GM19372 (cell line): ENCODE data around the gene CAV3.
"Not testable (repeated sequence)": the region's sequence is repeated elsewhere in the genome, so short reads cannot be mapped to it uniquely, and the experiment has no call there.

Source experiments
- ATAC-seq: cut with Tn5 transposase; IDR thresholded peaks from one replicate; pipeline ENCODE4 v1.9.1; 2021; ENCODE audit warnings: mild to moderate bottlenecking, low read depth, moderate library complexity; ENCODE audit not compliant: unreplicated experiment

Gene CAV3

DNA sequence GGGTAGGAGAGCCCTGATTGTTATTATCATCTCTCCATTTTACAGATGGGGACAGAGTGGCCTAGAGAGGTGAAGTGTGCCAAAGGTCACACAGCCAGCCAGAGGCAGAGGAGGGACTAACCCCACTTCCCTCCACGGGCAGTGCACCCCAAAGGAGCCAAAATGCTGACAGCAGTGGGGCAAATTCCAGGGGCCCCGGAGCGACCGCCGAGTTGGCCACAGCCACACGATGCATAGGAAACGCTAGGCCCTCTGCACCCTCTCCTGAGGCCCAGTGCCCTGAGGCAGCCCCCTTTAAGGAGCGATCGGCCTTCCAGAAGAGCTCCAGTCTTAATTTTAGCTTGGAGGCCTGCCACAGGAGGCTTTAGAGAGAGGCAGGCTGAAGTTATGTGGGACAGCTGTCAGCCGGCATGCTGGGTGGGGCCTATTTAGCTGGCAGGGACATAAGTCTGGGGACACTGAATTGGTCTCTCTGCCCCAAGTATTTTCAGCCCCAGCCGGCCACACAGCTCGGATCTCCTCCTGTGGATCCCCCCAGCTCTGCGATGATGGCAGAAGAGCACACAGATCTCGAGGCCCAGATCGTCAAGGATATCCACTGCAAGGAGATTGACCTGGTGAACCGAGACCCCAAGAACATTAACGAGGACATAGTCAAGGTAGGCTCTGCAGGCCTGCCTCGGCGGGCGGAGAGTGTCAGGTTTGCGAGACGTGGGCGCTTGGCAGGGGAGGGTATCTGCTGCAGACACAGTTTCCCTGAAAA lies at the start of gene CAV3:
CAV3 (plus strand) TSS at position 471 of the 763 bp plus-strand sequence; CDS start at position 546, 75 bp downstream.
- no peak for ATAC-seq

DNA sequence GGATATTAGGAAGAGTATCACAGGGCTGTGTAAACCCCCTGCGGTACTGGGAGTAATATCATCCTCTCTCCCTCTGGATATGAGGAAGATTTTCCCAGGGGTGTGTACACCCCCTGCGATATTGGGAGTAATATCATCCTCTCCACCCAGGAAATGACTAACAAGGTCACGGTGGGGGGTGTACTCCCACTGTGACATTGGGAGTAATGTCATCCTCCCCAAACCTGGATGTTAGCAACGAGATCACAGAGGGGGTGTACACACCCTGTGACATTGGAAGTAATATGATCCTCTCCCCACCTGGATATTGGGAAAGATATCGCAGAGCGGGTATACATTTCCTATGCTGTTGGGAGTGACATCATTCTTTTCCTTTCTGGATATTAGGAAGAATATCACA lies 48.6 kb upstream of the CAV3 start:
- ATAC-seq = not testable (repeated sequence)

DNA sequence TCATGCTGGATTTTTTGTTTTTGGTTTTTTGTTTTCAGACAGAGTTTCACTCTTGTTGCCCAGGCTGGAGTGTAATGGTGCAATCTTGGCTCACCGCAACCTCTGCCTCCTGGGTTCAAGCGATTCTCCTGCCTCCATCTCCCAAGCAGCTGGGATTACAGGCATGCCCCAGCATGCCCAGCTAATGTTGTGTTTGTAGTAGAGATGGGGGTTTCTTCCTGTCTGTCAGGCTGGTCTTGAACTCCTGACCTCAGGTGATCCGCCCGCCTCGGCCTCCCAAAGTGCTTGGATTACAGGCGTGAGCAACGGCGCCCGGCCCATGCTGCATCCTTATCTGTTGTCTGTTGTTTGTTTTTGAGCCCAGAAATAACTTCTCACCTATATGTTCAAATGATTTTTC lies 42.3 kb upstream of the CAV3 start:
- not testable (repeated sequence) for ATAC-seq

DNA sequence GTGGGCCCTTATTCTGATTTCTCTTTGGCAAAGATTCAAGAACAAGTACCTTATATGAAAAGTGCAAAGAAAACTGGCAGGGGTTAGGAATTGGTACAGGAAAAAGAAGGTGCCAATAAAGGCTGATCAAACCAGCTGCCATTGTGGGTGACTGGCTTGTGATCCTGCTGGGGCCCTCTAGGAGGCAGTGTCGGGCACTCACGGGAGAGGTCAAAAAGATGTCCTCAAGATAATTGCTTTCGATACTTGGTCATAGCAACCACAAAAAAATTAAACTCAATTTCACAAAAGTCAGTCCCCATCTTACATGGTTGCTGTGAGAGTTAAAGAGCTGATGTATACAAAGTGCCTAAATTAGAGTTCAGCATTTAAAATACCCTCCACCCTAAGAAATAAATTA lies 31.0 kb upstream of the CAV3 start:
- no peak for ATAC-seq

DNA sequence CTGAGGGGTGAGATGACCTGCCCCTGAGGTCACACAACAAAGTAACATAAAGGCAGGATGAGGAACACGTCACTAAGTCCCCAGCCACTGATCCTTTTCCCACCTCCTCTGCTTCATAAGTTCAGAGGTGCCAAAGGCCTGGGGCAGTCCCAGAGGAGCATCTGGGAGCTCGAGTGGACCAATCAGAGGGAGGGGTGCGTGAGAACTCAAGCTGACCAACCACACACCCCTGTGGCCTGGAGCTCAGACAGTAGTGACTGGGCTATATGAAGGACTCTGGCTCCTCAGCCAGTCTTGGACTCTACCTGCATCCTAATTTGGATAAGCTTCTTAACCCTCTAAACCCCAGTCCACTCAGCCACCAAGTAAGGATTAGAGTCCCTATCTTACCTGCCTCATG lies 28.0 kb upstream of the CAV3 start:
- no peak for ATAC-seq

DNA sequence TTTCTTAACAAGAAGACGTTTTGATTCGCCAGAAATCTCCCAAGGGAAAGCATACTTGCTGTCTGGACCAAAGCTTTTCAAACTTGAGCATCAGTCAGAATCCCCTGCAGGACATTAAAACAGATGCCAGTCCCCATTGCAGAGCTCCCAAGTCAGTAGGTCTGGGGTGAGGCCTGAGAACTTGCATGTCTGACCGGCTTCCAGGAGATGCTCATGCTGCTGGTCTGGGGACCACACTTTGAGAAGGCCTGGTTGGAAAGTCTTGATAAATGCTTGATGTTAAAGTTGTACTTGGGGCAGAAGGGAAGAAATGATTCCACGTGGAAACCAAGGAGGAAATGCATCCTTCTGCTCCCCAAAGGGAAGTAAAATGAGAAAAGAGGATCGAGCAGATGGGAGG lies 24.3 kb upstream of the CAV3 start:
- no peak for ATAC-seq

DNA sequence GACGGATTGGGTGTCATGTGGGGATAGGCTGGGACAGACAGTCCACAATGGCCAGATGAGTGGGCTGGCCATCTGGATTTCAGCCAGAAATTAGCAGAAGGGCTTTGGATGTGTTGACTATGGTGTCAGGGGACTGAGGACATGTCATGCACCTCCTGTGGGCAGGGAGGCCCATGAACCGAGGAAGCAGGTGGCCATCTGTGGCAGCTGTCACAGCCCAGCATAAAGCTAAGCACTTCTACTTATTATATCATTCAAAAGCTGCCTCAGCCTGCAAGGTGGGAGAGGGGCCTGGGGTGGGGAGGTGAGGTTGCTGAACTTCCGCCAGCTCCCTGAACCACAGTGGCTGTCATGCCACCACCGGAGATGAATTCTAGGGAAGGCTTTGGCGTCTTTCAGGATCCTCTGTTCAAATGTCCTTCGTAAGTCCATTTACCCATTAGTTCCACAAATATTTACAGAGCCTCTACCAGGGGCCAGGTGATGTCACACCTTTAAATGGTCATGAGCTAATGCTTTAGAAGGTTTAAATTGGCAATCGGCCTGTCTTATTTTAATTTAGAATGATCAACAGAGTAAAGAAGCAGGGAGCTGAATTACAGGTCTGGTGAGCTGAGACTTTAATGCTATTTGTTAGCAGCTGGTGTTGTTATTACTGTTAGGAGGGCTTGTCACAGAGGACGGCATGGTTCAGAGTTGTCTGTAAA lies 23.6 kb upstream of the CAV3 start:
- no peak for ATAC-seq

DNA sequence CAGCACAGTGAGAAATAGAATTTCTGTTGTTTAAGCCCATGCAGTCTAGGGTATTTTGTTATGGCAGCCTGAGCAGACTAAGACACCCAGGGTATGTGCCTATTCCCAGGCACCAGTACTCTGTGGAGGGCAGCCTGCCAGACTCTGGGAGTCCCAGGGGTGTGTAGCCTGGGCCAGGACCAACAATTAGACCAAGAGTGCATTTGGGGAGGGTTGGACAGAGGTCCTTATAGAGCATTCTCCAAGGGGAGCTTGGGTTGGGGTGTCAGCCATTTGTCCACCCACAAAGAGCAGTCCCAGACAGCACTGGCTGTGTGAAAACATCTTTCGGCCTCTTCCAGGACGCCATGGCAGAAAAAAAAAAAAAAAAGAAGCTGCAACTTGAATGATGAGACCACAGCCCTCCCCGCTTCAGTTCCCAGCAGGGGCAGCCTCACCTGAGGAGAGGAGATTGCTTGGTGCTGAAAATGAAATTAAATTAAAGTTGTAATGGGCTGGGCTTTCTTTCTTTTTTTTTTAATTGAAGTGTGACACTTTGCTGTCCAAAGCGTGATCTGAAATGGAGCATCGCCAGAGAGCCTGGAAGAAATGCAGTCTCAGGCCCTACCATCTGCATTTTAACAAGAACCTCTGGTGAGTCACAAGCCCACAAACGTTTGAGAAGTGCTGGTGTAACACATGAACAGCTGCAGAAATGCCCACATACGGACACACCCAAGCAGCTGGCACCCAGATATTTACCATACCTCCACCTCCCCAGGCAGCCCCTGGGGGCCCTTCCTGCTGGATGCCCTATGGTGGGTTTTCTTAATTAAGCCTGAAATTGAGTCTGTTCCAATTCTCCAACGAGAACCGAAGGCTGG lies 21.3 kb upstream of the CAV3 start:
- ATAC-seq = no peak

DNA sequence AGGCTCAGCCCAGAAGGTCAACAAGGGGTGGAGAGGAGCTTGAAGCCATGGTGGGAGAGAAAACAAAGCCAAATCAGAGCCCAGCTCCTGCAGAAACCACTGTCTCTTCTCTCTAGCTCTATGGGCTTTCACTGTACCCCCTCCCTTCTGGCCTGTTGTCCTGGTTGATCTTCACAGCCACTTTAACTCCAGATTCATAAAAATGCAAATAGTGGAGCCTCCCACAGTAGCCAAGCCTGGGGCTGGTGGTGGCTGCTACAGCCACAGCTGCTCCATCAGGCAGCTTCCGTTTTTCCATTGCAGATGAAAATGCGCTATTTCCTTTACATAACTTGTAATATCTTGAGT lies 20.7 kb upstream of the CAV3 start:
- ATAC-seq = no peak

DNA sequence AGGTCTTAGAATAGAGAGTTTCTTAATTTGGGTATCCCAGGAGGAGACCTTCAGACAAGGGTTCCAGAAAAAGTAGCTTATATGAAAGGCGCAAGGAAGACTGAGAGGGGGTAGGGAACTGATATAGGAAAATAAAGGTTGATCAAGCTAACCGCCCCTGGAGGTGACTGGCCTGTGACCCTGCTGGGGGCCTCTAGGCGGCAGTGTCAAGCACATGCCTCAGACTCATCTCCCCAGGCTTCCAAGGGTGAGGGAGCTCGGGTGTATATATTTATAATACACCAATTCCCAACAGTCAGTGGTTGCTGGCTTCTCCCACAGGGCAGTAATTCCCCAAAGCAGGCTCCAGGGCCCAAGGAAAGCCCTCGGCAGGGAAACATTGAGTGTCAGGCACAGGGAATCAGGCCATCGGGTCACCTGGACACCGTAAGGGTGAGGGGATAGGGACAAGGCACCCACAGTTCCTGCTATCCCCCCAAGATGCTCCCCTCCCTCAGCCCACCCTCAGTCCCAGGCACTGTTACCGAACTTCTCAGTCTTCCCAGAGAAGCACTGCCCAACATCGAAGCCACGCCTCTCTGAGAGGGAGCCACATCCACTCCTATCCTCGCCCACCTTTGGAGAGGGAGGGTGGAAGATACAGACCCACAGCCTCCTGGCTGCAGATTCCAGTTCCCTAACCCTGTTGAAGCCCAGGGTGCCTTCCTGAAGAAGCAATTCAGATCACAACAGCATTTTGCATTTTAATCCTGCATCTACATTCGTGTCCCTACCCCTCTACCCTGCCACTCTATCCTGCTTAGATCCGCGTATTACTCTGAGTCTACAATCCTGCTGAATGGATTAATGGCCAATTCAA lies 19.5 kb upstream of the CAV3 start:
- ATAC-seq = no peak

DNA sequence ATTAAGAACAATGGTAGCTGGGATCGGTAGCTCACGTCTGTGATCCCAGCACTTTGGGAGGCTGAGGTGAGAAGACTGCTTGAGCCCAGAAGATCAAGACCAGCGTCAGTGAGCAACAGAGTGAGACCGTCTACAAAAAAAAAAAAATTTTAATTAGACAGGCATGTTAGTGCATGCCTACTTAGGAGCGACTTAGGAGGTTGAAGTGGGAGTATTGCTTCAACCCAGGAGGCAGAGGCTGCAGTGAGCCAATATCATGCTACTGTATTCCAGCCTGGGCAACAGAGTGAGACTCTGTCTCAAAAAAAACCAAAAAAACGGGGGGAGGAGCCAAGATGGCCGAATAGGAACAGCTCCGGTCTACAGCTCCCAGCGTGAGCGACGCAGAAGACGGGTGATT lies 17.8 kb upstream of the CAV3 start:
- not testable (repeated sequence) for ATAC-seq

DNA sequence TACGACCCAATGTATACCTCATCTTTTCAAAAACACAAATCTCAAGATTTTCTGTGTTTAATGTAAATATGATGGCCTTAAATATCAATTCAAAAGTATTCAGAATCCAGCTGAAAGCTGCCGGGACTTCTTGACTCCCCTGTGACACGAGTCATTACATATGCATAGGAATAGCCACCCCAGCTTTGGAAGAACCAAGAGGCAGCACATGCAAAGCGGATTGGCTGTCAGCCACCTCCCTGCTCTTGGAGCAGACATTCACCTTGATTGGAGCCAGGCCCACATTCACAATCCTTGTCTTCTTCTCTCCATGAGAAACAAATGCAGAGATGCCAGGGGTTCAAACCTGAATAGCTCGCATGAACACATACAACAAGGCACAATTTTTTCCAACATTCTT lies 10.8 kb upstream of the CAV3 start:
- no peak for ATAC-seq

DNA sequence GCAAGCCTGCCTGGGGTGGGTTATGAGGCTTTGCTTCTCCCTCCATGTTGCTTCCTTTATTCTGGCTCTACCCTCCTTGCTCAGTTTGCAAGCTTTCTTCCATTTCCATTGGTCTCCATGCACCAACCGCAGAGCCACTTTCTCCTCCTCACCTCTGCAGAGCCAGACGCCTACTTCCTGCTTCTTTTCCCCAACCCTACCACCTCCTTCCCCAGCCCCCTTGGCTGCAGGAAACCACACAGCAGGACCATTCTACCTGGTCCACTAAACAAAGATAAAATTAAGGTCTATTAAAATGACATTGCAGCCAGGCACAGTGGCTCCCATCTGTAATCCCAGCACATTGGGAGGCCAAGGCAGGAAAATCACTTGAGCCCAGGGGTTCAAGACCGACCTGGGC lies 10.0 kb upstream of the CAV3 start:
- no peak for ATAC-seq

DNA sequence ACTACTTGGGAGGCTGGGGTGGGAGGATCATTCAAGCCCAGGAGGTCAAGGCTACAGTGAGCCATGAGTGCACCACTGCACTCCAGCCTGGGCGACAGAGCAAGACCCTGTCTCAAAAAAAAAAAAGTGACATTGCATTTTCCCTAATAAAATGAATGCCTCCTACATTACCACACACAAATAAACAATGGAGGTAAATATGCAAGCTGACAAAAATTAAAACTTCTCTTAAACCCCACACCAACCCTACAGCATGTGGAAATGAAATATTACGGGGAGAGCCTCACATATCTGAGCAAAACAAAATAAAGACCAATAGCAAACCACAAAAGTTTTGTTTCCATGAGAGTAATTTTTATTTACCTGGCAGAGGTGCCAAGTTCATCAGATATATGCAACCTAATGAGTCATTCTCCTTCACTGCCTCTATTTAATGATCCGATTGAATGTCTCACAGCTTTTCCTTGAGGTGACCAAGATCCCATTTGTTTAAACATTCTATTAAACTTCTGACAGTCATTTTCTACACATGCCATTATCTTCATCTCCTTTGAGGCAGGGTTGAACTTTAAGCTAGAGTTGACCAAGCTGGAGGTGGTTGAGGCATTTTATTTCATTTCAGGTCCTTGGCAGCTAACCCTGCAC lies 9.4 kb upstream of the CAV3 start:
- ATAC-seq = no peak

DNA sequence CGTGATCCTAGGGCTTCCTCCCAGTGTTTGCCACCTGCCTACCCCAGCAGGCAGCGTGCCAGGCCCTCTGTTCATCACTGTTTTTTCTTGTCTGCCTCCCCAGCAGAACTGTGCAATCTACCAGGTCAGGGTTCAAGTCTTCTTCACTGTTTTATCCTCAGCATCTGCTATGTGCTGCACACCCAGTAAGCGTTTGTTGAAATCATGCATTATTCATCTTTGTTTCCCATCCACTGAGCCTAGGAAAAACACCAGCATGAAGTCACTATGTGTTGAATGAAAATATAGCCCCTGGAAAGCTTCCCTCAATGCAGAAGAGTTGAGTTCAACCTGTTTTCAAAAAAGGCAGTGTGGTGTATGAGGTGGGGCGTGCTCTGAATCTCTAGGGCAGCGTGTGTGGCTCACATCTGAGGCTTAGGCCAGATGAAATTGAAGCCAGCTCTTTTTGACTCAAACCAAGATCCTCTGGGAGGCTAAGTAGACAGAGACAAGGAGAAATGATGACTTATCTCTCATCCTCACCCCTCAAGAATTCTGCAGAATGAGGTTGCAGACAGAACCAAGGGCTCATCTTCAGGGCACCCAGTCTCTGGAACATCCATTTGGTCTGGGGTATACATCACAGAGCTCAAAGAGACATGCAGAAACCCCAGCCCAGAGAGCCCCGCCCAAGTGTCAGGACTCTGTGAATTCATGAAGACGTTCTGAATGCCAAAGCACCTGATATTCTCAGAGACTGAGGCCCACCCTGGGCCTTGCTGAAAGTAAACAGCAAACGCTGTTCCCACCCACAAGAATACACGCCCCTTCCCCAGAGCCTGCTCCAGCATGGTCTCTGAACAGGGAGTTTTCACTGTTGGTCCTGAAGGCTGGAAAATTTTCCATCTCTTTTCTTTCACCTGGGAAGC lies 5.7 kb upstream of the CAV3 start:
- ATAC-seq = no peak

DNA sequence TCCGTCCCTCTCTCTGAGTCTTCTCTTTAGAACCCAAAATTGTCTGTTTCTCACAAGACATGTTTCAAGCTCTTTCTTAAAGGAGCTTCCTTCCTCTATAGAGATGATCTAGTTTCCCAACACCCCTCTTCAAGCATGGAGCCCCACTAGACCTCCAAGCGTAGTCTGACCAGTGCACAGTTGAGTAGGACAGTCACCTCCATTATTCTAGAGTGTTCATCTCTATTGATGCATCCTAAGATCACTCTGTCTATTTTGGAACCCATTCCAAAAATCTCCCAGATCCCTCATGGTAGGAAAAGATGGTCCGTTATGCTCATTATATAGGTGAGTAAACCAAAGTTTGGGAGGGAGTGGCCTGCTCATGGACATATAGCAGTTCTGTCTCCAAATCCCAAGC lies 4.1 kb upstream of the CAV3 start:
- no peak for ATAC-seq

DNA sequence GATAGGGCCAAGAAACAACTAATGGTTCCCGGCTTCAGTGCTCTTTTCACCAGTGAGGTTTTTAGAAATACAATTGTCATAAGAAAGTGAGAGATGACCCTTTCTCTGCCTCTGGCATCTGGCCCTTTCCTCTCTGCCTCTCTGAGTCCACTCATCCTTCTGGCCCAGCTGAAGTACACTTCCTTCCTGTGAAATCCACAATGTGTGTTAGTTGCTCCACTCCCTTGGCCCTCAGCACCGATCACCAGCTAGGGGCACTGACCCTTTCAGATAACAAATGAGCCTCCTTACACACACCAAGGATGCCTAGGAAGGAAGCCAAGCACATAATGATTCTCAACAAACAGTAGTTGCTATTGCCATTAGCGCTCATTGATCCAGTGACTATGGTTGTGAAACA lies 2.9 kb upstream of the CAV3 start:
- no peak for ATAC-seq

DNA sequence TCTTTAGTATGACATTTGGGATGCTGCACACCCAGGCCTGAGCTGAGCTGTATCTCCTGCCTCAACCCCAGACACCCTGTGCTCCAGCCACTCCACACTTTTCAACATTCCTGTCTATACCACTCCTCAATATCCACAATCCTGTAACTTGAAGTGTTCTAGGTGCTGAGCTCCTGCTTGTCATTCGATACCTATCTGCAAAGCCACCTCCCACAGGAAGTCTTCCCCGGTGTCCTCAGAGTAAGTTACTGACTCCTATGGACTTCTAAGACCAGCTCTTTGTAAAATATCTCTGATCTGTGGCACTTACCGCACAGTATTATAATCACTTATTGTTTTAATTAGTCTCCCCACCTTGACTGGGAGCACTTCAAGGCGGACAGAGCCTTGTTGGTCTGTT lies 1.2 kb upstream of the CAV3 start:
- ATAC-seq = no peak
